Measurements from ENCODE around the gene AGXT.

AGXT gene

GRCh38 chr2:240898731-240899467, 30.3 kb downstream of the AGXT start:
- CTCF ChIA-PET: no interaction called here

GRCh38 chr2:240899468-240899865, 30.8 kb downstream of the AGXT start:
- DNase-seq (ENCODE audit: extremely low spot score): no peak

More at GRCh38 chr2:240898731-240899467, 30.3 kb downstream of the AGXT start:
- DNase-seq (ENCODE audit: extremely low spot score): no peak
- TF ChIP-seq LEF1 (IDR thresholded peaks at IDR 0.05; ENCODE audit: borderline replicate concordance): no peak
- no peak for TF ChIP-seq TARDBP (IDR thresholded peaks at IDR 0.05)
- no peak for TF ChIP-seq L3MBTL2 (conservative IDR thresholded peaks at IDR 0.05)
- no peak for TF ChIP-seq ZNF384 (IDR thresholded peaks at IDR 0.05)
- POLR2A ChIA-PET: no interaction called here

GRCh38 chr2:240900141-240900860, 31.7 kb downstream of the AGXT start:
- no peak for TF ChIP-seq FOXM1 (IDR thresholded peaks at IDR 0.05; ENCODE audit: borderline replicate concordance)
- TF ChIP-seq SUZ12 (IDR thresholded peaks at IDR 0.05): no peak
- no peak for TF ChIP-seq ZNF384 (IDR thresholded peaks at IDR 0.05)
- TF ChIP-seq FOXK2 (IDR thresholded peaks at IDR 0.05): no peak
- TF ChIP-seq SP1 (IDR thresholded peaks at IDR 0.05): no peak
- no peak for TF ChIP-seq NFRKB (IDR thresholded peaks at IDR 0.05)
- no peak for TF ChIP-seq L3MBTL2 (conservative IDR thresholded peaks at IDR 0.05)
- ChIA-PET CTCF (no interaction called here), POLR2A (no interaction called here)
- DNase-seq (ENCODE audit: extremely low spot score): no peak

More at GRCh38 chr2:240899468-240899865, 30.8 kb downstream of the AGXT start:
- ChIA-PET POLR2A (no interaction called here), CTCF (no interaction called here)
- TF ChIP-seq ARNT (IDR thresholded peaks at IDR 0.05): no peak
- no peak for TF ChIP-seq LEF1 (IDR thresholded peaks at IDR 0.05; ENCODE audit: borderline replicate concordance)
- no peak for TF ChIP-seq CTBP1 (IDR thresholded peaks at IDR 0.05; ENCODE audit: borderline replicate concordance)
- no peak for TF ChIP-seq TARDBP (IDR thresholded peaks at IDR 0.05)
- no peak for TF ChIP-seq SP1 (IDR thresholded peaks at IDR 0.05)
- TF ChIP-seq NFRKB (IDR thresholded peaks at IDR 0.05): no peak
- TF ChIP-seq PKNOX1 (IDR thresholded peaks at IDR 0.05): no peak
- TF ChIP-seq BHLHE40 (IDR thresholded peaks at IDR 0.05; ENCODE audit: borderline replicate concordance): no peak
- no peak for TF ChIP-seq FOXK2 (IDR thresholded peaks at IDR 0.05)
- TF ChIP-seq FOXM1 (IDR thresholded peaks at IDR 0.05; ENCODE audit: borderline replicate concordance): no peak
- no peak for TF ChIP-seq FOXA1 (IDR thresholded peaks at IDR 0.05)
- TF ChIP-seq SUZ12 (IDR thresholded peaks at IDR 0.05): no peak
- no peak for TF ChIP-seq ELF4 (IDR thresholded peaks at IDR 0.05)

- no peak for DNase-seq (ENCODE audit: extremely low spot score)
- ChIA-PET POLR2A (no interaction called here), CTCF (no interaction called here)
- TF ChIP-seq TARDBP (IDR thresholded peaks at IDR 0.05) (no peak), FOXM1 (IDR thresholded peaks at IDR 0.05; ENCODE audit: borderline replicate concordance) (no peak), FOXA1 (IDR thresholded peaks at IDR 0.05) (no peak), PKNOX1 (IDR thresholded peaks at IDR 0.05) (no peak)
These were observed 33.5 kb downstream of the AGXT start for GRCh38 chr2:240901986-240902614.

- CTCF ChIA-PET: no interaction called here
- no peak for DNase-seq (ENCODE audit: extremely low spot score)
- POLR2A ChIA-PET: no interaction called here
- TF ChIP-seq NFRKB (IDR thresholded peaks at IDR 0.05): no peak
- TF ChIP-seq FOXM1 (IDR thresholded peaks at IDR 0.05; ENCODE audit: borderline replicate concordance): no peak
- no peak for TF ChIP-seq FOXA1 (IDR thresholded peaks at IDR 0.05)
- TF ChIP-seq LEF1 (IDR thresholded peaks at IDR 0.05; ENCODE audit: borderline replicate concordance): no peak
- no peak for TF ChIP-seq ARNT (IDR thresholded peaks at IDR 0.05)
- no peak for TF ChIP-seq FOXK2 (IDR thresholded peaks at IDR 0.05)
- TF ChIP-seq TARDBP (IDR thresholded peaks at IDR 0.05): no peak
- TF ChIP-seq CTBP1 (IDR thresholded peaks at IDR 0.05; ENCODE audit: borderline replicate concordance): no peak
- no peak for TF ChIP-seq BHLHE40 (IDR thresholded peaks at IDR 0.05; ENCODE audit: borderline replicate concordance)
- TF ChIP-seq ZNF384 (IDR thresholded peaks at IDR 0.05): no peak
- no peak for TF ChIP-seq SUZ12 (IDR thresholded peaks at IDR 0.05)
- TF ChIP-seq ELF4 (IDR thresholded peaks at IDR 0.05): no peak
These were observed 34.0 kb downstream of the AGXT start for GRCh38 chr2:240902615-240903041.

GRCh38 chr2:240903191-240904060, 34.8 kb downstream of the AGXT start:
- TF ChIP-seq FOXM1 (IDR thresholded peaks at IDR 0.05; ENCODE audit: borderline replicate concordance) (no peak), TARDBP (IDR thresholded peaks at IDR 0.05) (no peak), SP1 (IDR thresholded peaks at IDR 0.05) (no peak), CTBP1 (IDR thresholded peaks at IDR 0.05; ENCODE audit: borderline replicate concordance) (no peak), SUZ12 (IDR thresholded peaks at IDR 0.05) (no peak), FOXK2 (IDR thresholded peaks at IDR 0.05) (no peak)
- no peak for DNase-seq (ENCODE audit: extremely low spot score)
- ChIA-PET CTCF (no interaction called here), POLR2A (no interaction called here)

Measured in HEK293T (cell line).